ENCODE data around the gene PAFAH1B2.

GRCh38 chr11:117195258-117195657 lies 51.2 kb downstream of the PAFAH1B2 start:
- no peak for TF ChIP-seq CTCF (conservative IDR thresholded peaks at IDR 0.05; ENCODE audit: low read length)
- TF ChIP-seq EZH2phosphoT487 (IDR thresholded peaks at IDR 0.05; ENCODE audit: borderline replicate concordance, low read depth, low read length): no peak

Data from OCI-LY7 (cell line).